ENCODE measurements around the gene GLT8D2. TPM values are rescaled to one million over a fixed set of nuclear protein-coding genes. Genes with fewer than 3 reads are reported as not detected.

Gene GLT8D2
- total RNA-seq, 1 donor from 2014 or later, result 38.8 TPM

DNA sequence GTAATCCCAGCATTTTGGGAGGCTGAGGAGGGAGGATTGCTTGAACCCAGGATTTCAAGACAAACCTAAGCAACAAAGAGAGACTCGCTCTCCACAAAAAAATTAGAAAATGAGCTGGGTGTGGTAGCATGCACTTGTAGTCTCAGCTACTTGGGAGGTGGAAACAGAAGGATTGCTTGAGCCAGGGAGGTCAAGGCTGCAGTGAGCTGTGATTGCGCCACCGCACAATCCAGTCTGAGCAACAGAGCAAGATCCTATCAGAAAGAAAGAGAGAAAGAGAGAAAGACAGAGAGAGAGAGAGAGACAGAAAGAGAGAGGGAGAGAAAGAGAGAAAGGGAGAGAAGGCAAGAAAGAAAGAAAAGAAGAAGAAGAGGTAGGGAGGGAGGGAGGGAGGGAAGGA is 47.3 kb downstream of the GLT8D2 start:
- DNase-seq (ENCODE audit: low spot score), result no peak
- TF ChIP-seq, protein P1, sequence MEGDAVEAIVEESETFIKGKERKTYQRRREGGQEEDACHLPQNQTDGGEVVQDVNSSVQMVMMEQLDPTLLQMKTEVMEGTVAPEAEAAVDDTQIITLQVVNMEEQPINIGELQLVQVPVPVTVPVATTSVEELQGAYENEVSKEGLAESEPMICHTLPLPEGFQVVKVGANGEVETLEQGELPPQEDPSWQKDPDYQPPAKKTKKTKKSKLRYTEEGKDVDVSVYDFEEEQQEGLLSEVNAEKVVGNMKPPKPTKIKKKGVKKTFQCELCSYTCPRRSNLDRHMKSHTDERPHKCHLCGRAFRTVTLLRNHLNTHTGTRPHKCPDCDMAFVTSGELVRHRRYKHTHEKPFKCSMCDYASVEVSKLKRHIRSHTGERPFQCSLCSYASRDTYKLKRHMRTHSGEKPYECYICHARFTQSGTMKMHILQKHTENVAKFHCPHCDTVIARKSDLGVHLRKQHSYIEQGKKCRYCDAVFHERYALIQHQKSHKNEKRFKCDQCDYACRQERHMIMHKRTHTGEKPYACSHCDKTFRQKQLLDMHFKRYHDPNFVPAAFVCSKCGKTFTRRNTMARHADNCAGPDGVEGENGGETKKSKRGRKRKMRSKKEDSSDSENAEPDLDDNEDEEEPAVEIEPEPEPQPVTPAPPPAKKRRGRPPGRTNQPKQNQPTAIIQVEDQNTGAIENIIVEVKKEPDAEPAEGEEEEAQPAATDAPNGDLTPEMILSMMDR (IDR thresholded peaks at IDR 0.05), result no peak
- Mint-ChIP-seq H3K36me3 (ENCODE audit: low read depth) (peaks cover 5% of the 10 kb centered on the region), H3K9me3 (ENCODE audit: low read depth) (no peaks in the 10 kb centered on the region), H3K27ac (ENCODE audit: unreplicated experiment) (no peak overlapping the region), H3K4me3 (ENCODE audit: unreplicated experiment) (no peak overlapping the region), H3K27me3 (ENCODE audit: low read depth) (no peaks in the 10 kb centered on the region), H3K4me1 (ENCODE audit: low read depth) (peaks cover 15% of the 10 kb centered on the region)

- Mint-ChIP-seq H3K9me3 (ENCODE audit: low read depth) (no peaks in the 10 kb centered on the region), H3K36me3 (ENCODE audit: low read depth) (peaks cover 5% of the 10 kb centered on the region), H3K27ac (ENCODE audit: unreplicated experiment) (no peak overlapping the region), H3K4me1 (ENCODE audit: low read depth) (peaks cover 2% of the 10 kb centered on the region), H3K4me3 (ENCODE audit: unreplicated experiment) (no peak overlapping the region), H3K27me3 (ENCODE audit: low read depth) (no peaks in the 10 kb centered on the region)
- TF ChIP-seq, protein P1 (IDR thresholded peaks at IDR 0.05), result no peak
- DNase-seq (ENCODE audit: low spot score), result no peak
These were observed 49.1 kb downstream of the GLT8D2 start for GRCh38 chr12:104000807-104001434.

GRCh38 chr12:103998976-103999375 is 51.0 kb downstream of the GLT8D2 start:
- TF ChIP-seq, protein P1 (IDR thresholded peaks at IDR 0.05), result no peak
- H3K4me3 Mint-ChIP-seq (ENCODE audit: unreplicated experiment), result no peak overlapping the region
- H3K27me3 Mint-ChIP-seq (ENCODE audit: low read depth), result no peaks in the 10 kb centered on the region
- no peak for DNase-seq (ENCODE audit: low spot score)
- H3K9me3 Mint-ChIP-seq (ENCODE audit: low read depth), result no peaks in the 10 kb centered on the region
- no peak overlapping the region for H3K27ac Mint-ChIP-seq (ENCODE audit: unreplicated experiment)
- peaks cover 5% of the 10 kb centered on the region for H3K36me3 Mint-ChIP-seq (ENCODE audit: low read depth)
- H3K4me1 Mint-ChIP-seq (ENCODE audit: low read depth), result no peaks in the 10 kb centered on the region

DNA sequence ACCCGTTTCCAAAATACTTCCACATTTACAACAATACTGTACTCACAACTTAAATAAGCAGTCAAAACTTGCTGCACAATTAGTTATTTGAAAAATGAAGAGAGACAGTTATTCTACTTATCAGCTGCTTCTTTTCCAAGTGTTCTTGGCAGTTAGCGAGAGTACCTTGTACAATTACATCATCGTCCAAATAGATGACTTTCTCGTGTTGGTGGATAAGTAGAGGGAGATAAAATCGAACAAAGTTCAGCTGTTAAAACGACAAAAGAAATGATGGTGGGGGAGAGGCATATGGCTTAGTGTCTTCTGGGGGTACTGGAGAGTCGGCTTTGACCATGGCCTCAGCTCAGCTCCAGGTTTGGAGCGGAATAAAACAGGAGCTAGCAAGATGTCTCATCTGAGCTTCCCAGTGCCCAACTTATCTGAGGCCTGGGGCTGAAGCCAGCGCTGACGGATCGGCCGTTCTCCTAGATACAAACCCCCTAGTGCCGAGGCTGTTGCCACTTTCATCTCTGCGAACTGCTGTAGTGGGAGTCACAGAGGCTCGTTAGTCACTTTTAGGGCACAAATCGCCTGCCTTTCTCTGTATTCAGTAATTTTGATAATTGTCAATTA is 52.6 kb downstream of the GLT8D2 start:
- Mint-ChIP-seq H3K27ac (ENCODE audit: unreplicated experiment) (no peak overlapping the region), H3K9me3 (ENCODE audit: low read depth) (no peaks in the 10 kb centered on the region), H3K27me3 (ENCODE audit: low read depth) (no peaks in the 10 kb centered on the region), H3K36me3 (ENCODE audit: low read depth) (peaks cover 3% of the 10 kb centered on the region), H3K4me1 (ENCODE audit: low read depth) (no peaks in the 10 kb centered on the region), H3K4me3 (ENCODE audit: unreplicated experiment) (no peak overlapping the region)
- TF ChIP-seq, protein P1 (IDR thresholded peaks at IDR 0.05), result no peak
- no peak for DNase-seq (ENCODE audit: low spot score)

DNA sequence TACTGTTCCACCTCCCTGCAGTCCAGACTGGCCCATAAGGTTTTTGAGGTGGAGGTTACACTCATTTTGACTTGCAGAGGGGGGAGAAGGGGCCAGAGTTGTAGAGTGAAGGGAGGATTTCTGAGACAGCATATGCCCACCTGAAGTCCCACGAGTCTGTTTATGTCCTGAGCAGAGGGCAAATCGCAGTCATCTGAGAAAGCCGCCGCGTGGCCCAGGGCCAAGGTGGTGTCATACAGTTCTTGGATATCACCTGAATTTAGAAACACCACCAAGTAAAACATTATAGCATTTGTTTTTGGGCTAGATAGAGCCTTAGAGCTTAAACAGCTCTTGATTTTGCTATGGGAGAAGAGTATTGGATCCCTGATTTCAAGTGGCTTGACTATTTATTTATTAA is 53.4 kb downstream of the GLT8D2 start:
- TF ChIP-seq, protein P1 (IDR thresholded peaks at IDR 0.05), result no peak
- H3K27me3 Mint-ChIP-seq (ENCODE audit: low read depth), result no peaks in the 10 kb centered on the region
- H3K4me3 Mint-ChIP-seq (ENCODE audit: unreplicated experiment), result no peak overlapping the region
- H3K9me3 Mint-ChIP-seq (ENCODE audit: low read depth), result no peaks in the 10 kb centered on the region
- DNase-seq (ENCODE audit: low spot score), result no peak
- no peaks in the 10 kb centered on the region for H3K4me1 Mint-ChIP-seq (ENCODE audit: low read depth)
- H3K27ac Mint-ChIP-seq (ENCODE audit: unreplicated experiment), result no peak overlapping the region
- H3K36me3 Mint-ChIP-seq (ENCODE audit: low read depth), result peaks cover 3% of the 10 kb centered on the region

Data from chondrocyte (in vitro differentiated cells).